Activated naive CD4-positive, alpha-beta T cell treated with anti-CD3 and anti-CD28 coated beads for 36 hours (primary cell): Measurements from ENCODE around the gene ASB6. TPM values are rescaled to one million over a fixed set of nuclear protein-coding genes. Genes with fewer than 3 reads are reported as not detected.
A peak's percentile ranks its signal among the peaks of the same experiment; 100 is the strongest.
"Not testable (repeated sequence)": the region's sequence is repeated elsewhere in the genome, so short reads cannot be mapped to it uniquely, and the experiment has no call there.

Source experiments
- CTCF ChIA-PET: fragments of 350-600 bp; sonication (Branson Sonifier 250); formaldehyde crosslinking; loops from one replicate; lab custom pipeline; 2021; ENCODE audit warnings: antibody characterized with exemption; lab: Charles Lee
- DNase-seq: peaks from one replicate; pipeline ENCODE4 v3.0.0-alpha.2; 2020
- H3K27ac Mint-ChIP-seq: one replicate; pipeline ENCODE4 v1.8.0; 2021; ENCODE audit warnings: mild to moderate bottlenecking, mixed read lengths
- H3K27me3 Mint-ChIP-seq: one replicate; pipeline ENCODE4 v1.8.0; 2021; ENCODE audit warnings: low read depth, mixed read lengths
- H3K36me3 Mint-ChIP-seq: one replicate; pipeline ENCODE4 v1.8.0; 2021; ENCODE audit warnings: low read depth, mixed read lengths
- H3K4me1 Mint-ChIP-seq: one replicate; pipeline ENCODE4 v1.8.0; 2021; ENCODE audit warnings: low read depth, mixed read lengths
- H3K4me3 Mint-ChIP-seq: one replicate; pipeline ENCODE4 v1.8.0; 2021; ENCODE audit warnings: mild to moderate bottlenecking, moderate library complexity, mixed read lengths
- H3K9me3 Mint-ChIP-seq: one replicate; pipeline ENCODE4 v1.8.0; 2021; ENCODE audit warnings: mixed read lengths
- intact Hi-C: fragments of 100-400 bp; cut with micrococcal nuclease; formaldehyde crosslinking; loops from one replicate; pipeline ENCODE4 v1.15.1; 2023
- total RNA-seq, 2 experiments: library from RNA; stranded (reverse); gene quantifications; one replicate each; pipeline ENCODE4 v1.2.3, GENCODE V29; 2021

Gene ASB6
- total RNA-seq, 2 experiments from 2014 or later: 13.0 to 13.8 TPM

- Mint-ChIP-seq H3K36me3 (no peaks in the 10 kb centered on the region), H3K4me3 (peak overlapping the region; percentile 33), H3K27me3 (peaks cover 6% of the 10 kb centered on the region), H3K9me3 (no peaks in the 10 kb centered on the region), H3K4me1 (peaks cover 10% of the 10 kb centered on the region), H3K27ac (no peak overlapping the region)
- CTCF ChIA-PET: interaction anchor here (0.6 to 1.7 kb wide), 3 partner anchors 27 to 454 kb away, joined by 3 to 6 read pairs (median 3); no protein-coding TSS in a partner anchor
- intact Hi-C loops: no loop called here
- no peak for DNase-seq
Observed at GRCh38 chr9:129596541-129597331, 45.2 kb downstream of the ASB6 start.

DNA sequence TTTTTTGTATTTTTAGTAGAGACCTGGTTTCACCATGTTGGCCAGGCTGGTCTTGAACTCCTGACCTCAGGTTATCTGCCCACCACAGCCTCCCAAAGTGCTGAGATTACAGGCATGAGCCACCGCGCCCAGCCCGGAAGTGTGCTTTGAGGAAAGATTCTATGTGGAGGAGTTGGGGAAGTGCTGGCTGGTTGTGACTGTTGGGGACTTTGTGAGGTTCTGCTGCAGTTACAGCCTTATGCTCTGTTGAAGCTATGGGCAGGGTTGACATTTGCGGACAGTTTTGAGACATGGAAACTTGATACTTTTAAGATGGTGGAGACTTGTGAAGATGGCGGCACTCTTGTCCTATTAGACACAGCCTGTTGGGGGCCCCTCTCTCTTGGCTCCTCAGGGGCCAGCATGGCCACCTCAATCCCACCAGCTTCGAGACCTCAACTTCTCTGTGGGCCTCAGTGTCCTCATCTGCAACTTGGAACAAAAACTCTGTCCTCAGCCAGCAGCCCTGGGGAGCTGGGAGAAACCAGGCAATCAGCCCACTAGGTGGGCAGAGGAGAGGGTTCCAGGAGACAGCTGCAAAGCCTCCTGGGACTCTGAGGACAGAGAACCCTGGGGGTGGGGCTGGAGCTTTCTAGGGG is 45.9 kb downstream of the ASB6 start:
- H3K27me3 Mint-ChIP-seq: peaks cover 6% of the 10 kb centered on the region
- intact Hi-C loops: no loop called here

DNA sequence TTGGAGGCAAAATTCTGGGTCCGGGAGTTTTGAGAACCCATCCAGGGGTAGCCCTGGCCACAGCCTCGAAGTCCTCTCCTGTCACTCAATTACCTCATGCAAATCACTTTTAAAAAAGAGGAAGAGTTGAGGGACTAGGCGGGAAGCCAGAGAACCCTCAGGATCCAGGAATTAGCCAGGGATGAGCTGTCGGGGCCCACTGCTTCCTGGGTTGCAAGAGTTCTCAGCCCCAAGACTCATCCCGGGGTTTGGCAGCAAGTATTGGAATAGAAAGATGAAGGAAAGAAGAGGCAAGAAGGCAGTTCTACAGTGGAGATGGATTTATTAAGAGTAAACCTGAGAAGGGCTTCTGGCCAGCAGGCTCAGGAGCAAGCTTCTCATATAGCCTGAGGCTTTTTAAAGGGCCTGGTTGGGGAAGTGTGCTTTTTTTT is 46.6 kb downstream of the ASB6 start:
- Mint-ChIP-seq H3K4me1 (peaks cover 10% of the 10 kb centered on the region), H3K36me3 (no peaks in the 10 kb centered on the region), H3K27ac (no peak overlapping the region), H3K9me3 (no peaks in the 10 kb centered on the region), H3K27me3 (peaks cover 6% of the 10 kb centered on the region), H3K4me3 (no peak overlapping the region)
- intact Hi-C loops: no loop called here
- CTCF ChIA-PET: interaction anchor here (1.7 kb wide), 1 partner anchor 453 kb away, joined by 6 read pairs; no protein-coding TSS in a partner anchor
- no peak for DNase-seq

More for the DNA sequence above, 45.9 kb downstream of the ASB6 start:
- Mint-ChIP-seq H3K36me3 (no peaks in the 10 kb centered on the region), H3K27ac (no peak overlapping the region), H3K4me3 (no peak overlapping the region), H3K4me1 (peaks cover 10% of the 10 kb centered on the region), H3K9me3 (no peaks in the 10 kb centered on the region)
- no peak for DNase-seq
- CTCF ChIA-PET: interaction anchor here (1.1 to 1.7 kb wide), 2 partner anchors 28 to 453 kb away, joined by 3 to 6 read pairs; no protein-coding TSS in a partner anchor

GRCh38 chr9:129594632-129595031 is 47.3 kb downstream of the ASB6 start:
- no peak overlapping the region for H3K4me3 Mint-ChIP-seq
- no peaks in the 10 kb centered on the region for H3K36me3 Mint-ChIP-seq
- intact Hi-C loops: no loop called here
- H3K27ac Mint-ChIP-seq: no peak overlapping the region
- no peaks in the 10 kb centered on the region for H3K9me3 Mint-ChIP-seq
- CTCF ChIA-PET: no interaction called here
- peaks cover 6% of the 10 kb centered on the region for H3K27me3 Mint-ChIP-seq
- H3K4me1 Mint-ChIP-seq: peaks cover 10% of the 10 kb centered on the region
- DNase-seq: no peak

GRCh38 chr9:129592790-129593189 is 49.2 kb downstream of the ASB6 start:
- H3K9me3 Mint-ChIP-seq, H3K27ac Mint-ChIP-seq, H3K4me1 Mint-ChIP-seq, H3K27me3 Mint-ChIP-seq, DNase-seq, CTCF ChIA-PET, intact Hi-C loops, H3K36me3 Mint-ChIP-seq, H3K4me3 Mint-ChIP-seq: not testable (repeated sequence)

GRCh38 chr9:129591916-129592315 is 50.0 kb downstream of the ASB6 start:
- Mint-ChIP-seq H3K27me3 (no peaks in the 10 kb centered on the region), H3K4me1 (peaks cover 5% of the 10 kb centered on the region), H3K36me3 (no peaks in the 10 kb centered on the region), H3K4me3 (no peak overlapping the region), H3K9me3 (no peaks in the 10 kb centered on the region), H3K27ac (no peak overlapping the region)
- no peak for DNase-seq
- CTCF ChIA-PET: interaction anchor here (0.6 kb wide), 1 partner anchor 44 kb away, joined by 7 read pairs; no protein-coding TSS in a partner anchor
- intact Hi-C loops: no loop called here

DNA sequence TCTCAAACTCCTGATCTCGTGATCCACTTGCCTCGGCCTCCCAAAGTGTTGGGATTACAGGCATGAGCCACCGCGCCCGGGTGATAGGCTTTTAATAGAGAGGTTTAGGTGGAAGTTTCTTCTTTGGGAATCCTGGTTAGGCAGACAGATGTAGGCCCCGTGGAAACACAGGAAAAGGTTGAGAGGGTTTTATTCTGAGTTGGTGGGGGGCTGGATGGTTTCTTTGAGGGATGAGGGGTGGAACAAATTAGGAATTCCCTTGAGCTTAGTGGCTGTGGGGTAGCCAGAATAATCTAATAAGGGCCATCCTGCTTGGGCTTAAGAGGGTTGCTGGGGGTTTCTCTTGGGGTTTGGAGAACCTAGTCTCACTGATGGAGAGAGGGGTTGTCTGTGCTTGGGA is 51.5 kb downstream of the ASB6 start:
- CTCF ChIA-PET: no interaction called here
- no peak for DNase-seq
- Mint-ChIP-seq H3K9me3 (no peaks in the 10 kb centered on the region), H3K4me1 (peaks cover 11% of the 10 kb centered on the region), H3K27ac (no peak overlapping the region), H3K27me3 (no peaks in the 10 kb centered on the region), H3K4me3 (no peak overlapping the region), H3K36me3 (no peaks in the 10 kb centered on the region)
- intact Hi-C loops: no loop called here

GRCh38 chr9:129587487-129588262 is 54.3 kb downstream of the ASB6 start:
- DNase-seq: no peak
- H3K4me1 Mint-ChIP-seq: peaks cover 27% of the 10 kb centered on the region
- CTCF ChIA-PET: interaction anchor here (0.9 kb wide), 1 partner anchor 185 kb away, joined by 3 read pairs; no protein-coding TSS in a partner anchor
- H3K27ac Mint-ChIP-seq: no peak overlapping the region
- no peaks in the 10 kb centered on the region for H3K27me3 Mint-ChIP-seq
- intact Hi-C loops: no loop called here
- H3K4me3 Mint-ChIP-seq: no peak overlapping the region
- H3K36me3 Mint-ChIP-seq: no peaks in the 10 kb centered on the region
- H3K9me3 Mint-ChIP-seq: no peaks in the 10 kb centered on the region

DNA sequence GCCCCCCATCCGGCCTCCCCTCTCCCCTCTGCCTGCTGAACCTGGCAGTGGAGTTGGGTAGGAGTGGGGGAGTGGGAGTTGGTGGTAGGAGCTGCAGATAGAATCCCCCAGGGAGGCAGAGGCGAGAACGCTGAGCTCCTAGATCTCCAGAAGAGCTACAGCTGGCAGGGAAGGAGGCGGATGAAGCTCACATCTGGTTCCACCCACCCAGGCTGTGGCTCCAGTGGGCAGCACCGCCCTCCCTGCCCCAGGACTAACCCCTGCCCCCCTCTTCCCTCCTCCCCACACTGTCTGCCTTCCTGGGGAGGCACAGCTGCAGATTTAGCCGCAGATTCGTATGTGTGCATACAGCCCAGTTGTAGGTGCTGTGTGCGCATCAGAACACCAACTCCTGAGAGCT is 55.3 kb downstream of the ASB6 start:
- Mint-ChIP-seq H3K9me3 (no peaks in the 10 kb centered on the region), H3K27ac (no peak overlapping the region), H3K4me1 (peaks cover 28% of the 10 kb centered on the region), H3K36me3 (no peaks in the 10 kb centered on the region), H3K27me3 (no peaks in the 10 kb centered on the region), H3K4me3 (no peak overlapping the region)
- intact Hi-C loops: no loop called here
- CTCF ChIA-PET: interaction anchor here (0.9 kb wide), 1 partner anchor 184 kb away, joined by 3 read pairs; no protein-coding TSS in a partner anchor
- DNase-seq: no peak

GRCh38 chr9:129586245-129586644 is 55.7 kb downstream of the ASB6 start:
- no peak for DNase-seq
- Mint-ChIP-seq H3K4me1 (peaks cover 28% of the 10 kb centered on the region), H3K27me3 (no peaks in the 10 kb centered on the region), H3K36me3 (no peaks in the 10 kb centered on the region), H3K4me3 (no peak overlapping the region), H3K27ac (peak overlapping the region; percentile 2), H3K9me3 (no peaks in the 10 kb centered on the region)
- intact Hi-C loops: no loop called here
- CTCF ChIA-PET: no interaction called here

- no peaks in the 10 kb centered on the region for H3K36me3 Mint-ChIP-seq
- no peaks in the 10 kb centered on the region for H3K9me3 Mint-ChIP-seq
- CTCF ChIA-PET: interaction anchor here (0.6 to 1.4 kb wide), 2 partner anchors 19 to 166 kb away, joined by 3 read pairs; no protein-coding TSS in a partner anchor
- DNase-seq: no peak
- H3K4me1 Mint-ChIP-seq: peaks cover 32% of the 10 kb centered on the region
- H3K27ac Mint-ChIP-seq: no peak overlapping the region
- intact Hi-C loops: no loop called here
- no peaks in the 10 kb centered on the region for H3K27me3 Mint-ChIP-seq
- H3K4me3 Mint-ChIP-seq: no peak overlapping the region
Observed at GRCh38 chr9:129585352-129585751, 56.6 kb downstream of the ASB6 start.
